GM12891 (cell line): ENCODE results near the gene SLC36A1.

Source experiments
- DNase-seq: peaks from one replicate; pipeline ENCODE4 v3.0.0; 2011; ENCODE audit warnings: low spot score; ENCODE audit not compliant: insufficient read length
- FAIRE-seq: peaks from 2 replicates; lab custom pipeline; 2011; peaks lifted over from hg19 to GRCh38; lab: Jason Lieb, UNC
- PAX5 ChIP-seq: IDR thresholded peaks from 2 replicates; pipeline ENCODE4 v1.6.1; 2011; ENCODE audit warnings: low read length, moderate library complexity, mild to moderate bottlenecking; ENCODE audit not compliant: insufficient read depth, severe bottlenecking
- POLR2A ChIP-seq: IDR thresholded peaks from 2 replicates; pipeline ENCODE4 v1.6.1; 2011; ENCODE audit warnings: low read depth, low read length, control low read depth
- POLR2AphosphoS5 ChIP-seq: IDR thresholded peaks from 2 replicates; pipeline ENCODE4 v1.6.1; 2011; ENCODE audit warnings: low read depth, low read length, control low read depth
- POU2F2 ChIP-seq: IDR thresholded peaks from 2 replicates; pipeline ENCODE4 v1.6.1; 2011; ENCODE audit warnings: low read depth, mild to moderate bottlenecking, control low read depth, low read length, moderate library complexity
- SPI1 ChIP-seq: IDR thresholded peaks from 2 replicates; pipeline ENCODE4 v1.6.1; 2011; ENCODE audit warnings: low read depth, low read length, control low read depth
- TAF1 ChIP-seq: IDR thresholded peaks from 2 replicates; pipeline ENCODE4 v1.6.1; 2011; ENCODE audit warnings: low read depth, low read length, control low read depth

The SLC36A1 gene

DNA sequence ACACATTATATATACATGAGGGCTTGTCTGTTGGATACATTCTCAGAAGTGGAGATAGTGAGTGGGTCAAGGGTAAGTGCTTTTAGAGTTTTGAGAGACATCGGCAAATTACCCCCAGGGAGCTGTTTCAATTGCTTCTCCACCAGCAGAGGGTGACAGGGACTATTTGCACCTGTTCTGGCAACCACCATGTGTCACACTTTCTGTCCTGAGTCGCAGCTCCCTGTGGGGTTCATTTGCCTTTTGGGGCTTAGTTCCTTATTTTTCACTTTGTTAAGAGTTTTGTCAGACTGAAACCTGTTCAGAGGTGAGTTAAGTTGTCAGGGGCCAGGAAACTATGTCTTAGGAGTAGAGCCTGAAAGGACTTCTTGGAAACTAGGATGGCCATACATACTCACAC lies 20.1 kb upstream of the SLC36A1 start:
- DNase-seq = peak; percentile 66
- peak; percentile 90 for FAIRE-seq

DNA sequence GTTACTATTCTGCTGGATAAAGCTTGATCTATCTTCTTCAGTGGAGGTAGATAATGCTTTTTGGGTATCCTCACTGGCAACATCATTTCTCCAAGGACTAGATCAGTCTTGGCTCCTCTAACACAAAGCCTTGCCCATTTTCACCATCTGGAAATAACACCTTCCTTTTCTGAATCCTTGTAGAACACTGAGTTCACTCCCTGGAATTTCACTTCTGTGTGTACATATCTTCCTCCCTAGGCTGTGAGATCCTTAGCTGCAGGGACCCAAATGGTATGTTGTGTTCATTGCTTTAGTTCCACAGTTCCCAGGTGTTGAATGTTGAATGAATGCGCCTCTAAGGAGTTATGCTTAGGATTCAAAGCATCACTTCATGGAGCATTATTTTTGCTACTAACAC lies 16.7 kb upstream of the SLC36A1 start:
- DNase-seq (no peak), FAIRE-seq (no peak)
- TF ChIP-seq SPI1 (no peak), POLR2A (no peak), POU2F2 (no peak), PAX5 (no peak), POLR2AphosphoS5 (no peak), TAF1 (no peak)

More for the DNA sequence above, 20.1 kb upstream of the SLC36A1 start:
- TF ChIP-seq TAF1 (no peak), SPI1 (0 out of 2 replicates have a peak, but pooled peaks have one; percentile 10), POLR2A (no peak), PAX5 (no peak)

GRCh38 chr5:151431666-151432065 lies 15.7 kb upstream of the SLC36A1 start:
- no peak for DNase-seq
- no peak for FAIRE-seq
- TF ChIP-seq PAX5 (no peak), POU2F2 (no peak), TAF1 (no peak)

- no peak for DNase-seq
- no peak for FAIRE-seq
- TF ChIP-seq PAX5 (no peak), TAF1 (no peak), SPI1 (no peak), POLR2A (no peak), POLR2AphosphoS5 (no peak), POU2F2 (no peak)
Observed at GRCh38 chr5:151432210-151432609, 15.2 kb upstream of the SLC36A1 start.

GRCh38 chr5:151434570-151435237 lies 12.7 kb upstream of the SLC36A1 start:
- TF ChIP-seq PAX5 (no peak), POLR2A (no peak)

GRCh38 chr5:151448038-151448985 lies 909 bp downstream of the SLC36A1 start:
- peak; percentile 41 for FAIRE-seq

More at GRCh38 chr5:151434570-151435237, 12.7 kb upstream of the SLC36A1 start:
- DNase-seq (no peak), FAIRE-seq (no peak)

DNA sequence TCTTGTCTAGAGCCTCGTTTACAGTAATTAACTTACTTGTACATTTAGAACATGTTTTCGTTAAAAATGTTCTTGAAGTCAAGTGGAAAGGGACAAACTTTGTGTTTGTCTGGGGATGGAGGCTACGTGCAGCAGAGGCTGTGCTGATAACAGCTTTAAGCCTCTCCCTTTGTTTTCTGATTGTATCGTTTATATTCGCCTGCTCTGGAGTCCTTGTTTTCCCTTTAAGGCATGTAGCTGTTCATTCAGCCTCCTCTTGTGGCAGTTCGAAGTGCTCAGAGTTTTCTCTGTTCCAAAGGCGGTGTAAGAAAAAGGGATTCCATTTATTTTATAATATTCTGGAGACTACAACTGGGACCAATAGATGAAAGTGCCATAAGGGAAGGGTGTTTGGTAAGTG lies 1.9 kb downstream of the SLC36A1 start:
- DNase-seq = no peak
- TF ChIP-seq SPI1 = no peak
- TF ChIP-seq TAF1 = no peak
- TF ChIP-seq POLR2AphosphoS5 = no peak
- no peak for TF ChIP-seq PAX5
- no peak for TF ChIP-seq POLR2A
- TF ChIP-seq POU2F2 = no peak
- no peak for FAIRE-seq

More at GRCh38 chr5:151448038-151448985, 909 bp downstream of the SLC36A1 start:
- TF ChIP-seq SPI1 (no peak), POLR2A (no peak), PAX5 (no peak), POLR2AphosphoS5 (no peak), POU2F2 (no peak; the same call in 1 of the 2 replicates), TAF1 (no peak)
- no peak for DNase-seq

DNA sequence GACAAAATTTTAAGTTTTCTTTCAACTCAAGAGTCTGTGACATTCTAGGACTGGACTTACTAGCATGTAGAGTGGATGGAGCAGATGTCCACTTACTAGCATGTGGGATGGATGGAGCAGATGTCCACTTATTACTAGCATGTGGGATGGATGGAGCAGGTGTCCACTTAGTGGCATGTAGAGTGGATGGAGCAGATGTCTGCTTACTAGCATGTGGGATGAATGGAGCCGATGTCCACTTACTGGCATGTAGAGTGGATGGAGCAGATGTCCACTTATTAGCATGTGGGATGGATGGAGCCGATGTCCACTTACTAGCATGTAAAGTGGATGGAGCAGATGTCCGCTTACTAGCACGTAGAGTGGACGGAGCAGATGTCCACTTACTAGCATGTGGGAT lies 2.4 kb downstream of the SLC36A1 start:
- DNase-seq (no peak), FAIRE-seq (peak; percentile 48)
- TF ChIP-seq PAX5 = no peak
- no peak for TF ChIP-seq TAF1
- TF ChIP-seq POLR2AphosphoS5 = no peak
- TF ChIP-seq POLR2A = no peak
- no peak for TF ChIP-seq SPI1
- TF ChIP-seq POU2F2 = no peak

DNA sequence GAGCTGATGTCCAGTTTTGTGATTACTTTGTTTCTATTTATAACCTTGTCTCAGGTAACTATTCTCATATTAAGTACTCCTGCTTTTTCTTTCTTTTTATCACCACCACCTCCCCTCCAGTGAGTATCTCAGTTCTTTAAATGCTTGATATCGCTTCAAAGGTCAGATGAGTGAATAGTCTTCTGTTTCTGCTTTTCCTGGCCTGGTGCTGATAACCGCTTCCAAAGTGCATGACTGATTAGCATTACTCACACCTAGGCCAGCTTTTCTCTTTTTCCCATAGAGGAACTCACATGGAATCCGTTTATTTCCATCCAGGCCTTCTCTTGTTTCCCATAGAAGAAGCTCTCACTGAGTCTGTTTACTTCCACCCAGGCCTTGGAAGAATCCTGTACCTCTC lies 3.2 kb downstream of the SLC36A1 start:
- no peak for TF ChIP-seq POLR2AphosphoS5
- FAIRE-seq (no peak), DNase-seq (no peak)

GRCh38 chr5:151451626-151452520 lies 4.5 kb downstream of the SLC36A1 start:
- FAIRE-seq = no peak
- TF ChIP-seq POLR2A (no peak), SPI1 (no peak), PAX5 (no peak), POLR2AphosphoS5 (no peak), POU2F2 (no peak)
- peak; percentile 19 for DNase-seq
